RWPE2 (cell line): Measurements from ENCODE around the gene GNAT2.
"Not testable (repeated sequence)": the region's sequence is repeated elsewhere in the genome, so short reads cannot be mapped to it uniquely, and the experiment has no call there.

Experiments used
- ATAC-seq: fragments of 200-7000 bp; cut with Tn5 transposase; 3 replicates; pipeline ENCODE4 v1.9.1; 2021; ENCODE audit warnings: low read depth
- DNase-seq: peaks from one replicate; pipeline ENCODE4 v3.0.0-alpha.2; 2020; ENCODE audit warnings: low spot score
- H3K27ac ChIP-seq: fragments of 450-650 bp; 2 replicates; pipeline ENCODE4 v1.5.1; 2017; ENCODE audit warnings: mild to moderate bottlenecking; ENCODE audit not compliant: poor library complexity, severe bottlenecking
- H3K27me3 ChIP-seq: fragments of 250-450 bp; sonication (Bioruptor Pico); 2 replicates; pipeline ENCODE4 v1.5.1; 2021; ENCODE audit warnings: mild to moderate bottlenecking, moderate library complexity; ENCODE audit not compliant: insufficient read depth, poor library complexity, severe bottlenecking
- H3K36me3 ChIP-seq: fragments of 250-450 bp; sonication (Bioruptor Pico); 2 replicates; pipeline ENCODE4 v1.5.1; 2020; ENCODE audit warnings: low read depth, mild to moderate bottlenecking, moderate library complexity
- H3K4me1 ChIP-seq: fragments of 250-450 bp; sonication (Bioruptor Pico); 2 replicates; pipeline ENCODE4 v1.5.1; 2021; ENCODE audit warnings: mild to moderate bottlenecking, moderate library complexity; ENCODE audit not compliant: insufficient read depth, poor library complexity, severe bottlenecking
- H3K4me3 ChIP-seq: fragments of 250-450 bp; sonication (Bioruptor Pico); 2 replicates; pipeline ENCODE4 v1.5.1; 2021; ENCODE audit warnings: mild to moderate bottlenecking, moderate library complexity; ENCODE audit not compliant: severe bottlenecking
- H3K9me3 ChIP-seq: fragments of 250-450 bp; sonication (Bioruptor Pico); 2 replicates; pipeline ENCODE4 v1.5.1; 2021; ENCODE audit warnings: mild to moderate bottlenecking, moderate library complexity; ENCODE audit not compliant: severe bottlenecking
- TF ChIP-seq, protein P1 (sequence below): fragments of 450-650 bp; IDR thresholded peaks from one replicate; pipeline ENCODE4 v1.5.1; 2017; ENCODE audit warnings: mild to moderate bottlenecking, moderate library complexity; ENCODE audit not compliant: poor library complexity, severe bottlenecking

GNAT2 gene

DNA sequence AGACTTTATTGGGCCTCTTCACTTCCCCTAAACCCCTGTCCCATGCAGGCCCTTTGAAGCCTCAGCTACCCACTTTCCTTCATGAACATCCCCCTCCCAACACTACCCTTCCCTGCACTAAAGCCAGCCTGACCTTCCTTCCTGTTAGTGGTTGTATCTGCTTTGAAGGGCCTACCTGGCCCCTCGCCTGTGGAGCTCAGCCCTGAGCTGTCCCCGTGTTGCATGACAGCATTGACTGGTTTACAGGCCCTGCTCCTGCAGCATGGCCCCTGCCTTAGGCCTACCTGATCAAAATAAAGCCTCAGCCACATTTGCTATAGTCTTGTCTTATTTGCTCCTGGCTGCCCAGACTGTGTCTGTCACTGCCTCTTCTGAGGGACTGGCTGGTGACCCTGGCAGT lies 42.0 kb upstream of the GNAT2 start:
- no peak overlapping the region for H3K4me3 ChIP-seq
- TF ChIP-seq, protein P1, sequence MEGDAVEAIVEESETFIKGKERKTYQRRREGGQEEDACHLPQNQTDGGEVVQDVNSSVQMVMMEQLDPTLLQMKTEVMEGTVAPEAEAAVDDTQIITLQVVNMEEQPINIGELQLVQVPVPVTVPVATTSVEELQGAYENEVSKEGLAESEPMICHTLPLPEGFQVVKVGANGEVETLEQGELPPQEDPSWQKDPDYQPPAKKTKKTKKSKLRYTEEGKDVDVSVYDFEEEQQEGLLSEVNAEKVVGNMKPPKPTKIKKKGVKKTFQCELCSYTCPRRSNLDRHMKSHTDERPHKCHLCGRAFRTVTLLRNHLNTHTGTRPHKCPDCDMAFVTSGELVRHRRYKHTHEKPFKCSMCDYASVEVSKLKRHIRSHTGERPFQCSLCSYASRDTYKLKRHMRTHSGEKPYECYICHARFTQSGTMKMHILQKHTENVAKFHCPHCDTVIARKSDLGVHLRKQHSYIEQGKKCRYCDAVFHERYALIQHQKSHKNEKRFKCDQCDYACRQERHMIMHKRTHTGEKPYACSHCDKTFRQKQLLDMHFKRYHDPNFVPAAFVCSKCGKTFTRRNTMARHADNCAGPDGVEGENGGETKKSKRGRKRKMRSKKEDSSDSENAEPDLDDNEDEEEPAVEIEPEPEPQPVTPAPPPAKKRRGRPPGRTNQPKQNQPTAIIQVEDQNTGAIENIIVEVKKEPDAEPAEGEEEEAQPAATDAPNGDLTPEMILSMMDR = no peak
- no peaks in the 10 kb centered on the region for H3K9me3 ChIP-seq
- peaks cover 3% of the 10 kb centered on the region for H3K4me1 ChIP-seq
- DNase-seq (no peak), ATAC-seq (no peak)
- no peak overlapping the region for H3K27ac ChIP-seq
- no peaks in the 10 kb centered on the region for H3K27me3 ChIP-seq
- no peaks in the 10 kb centered on the region for H3K36me3 ChIP-seq

DNA sequence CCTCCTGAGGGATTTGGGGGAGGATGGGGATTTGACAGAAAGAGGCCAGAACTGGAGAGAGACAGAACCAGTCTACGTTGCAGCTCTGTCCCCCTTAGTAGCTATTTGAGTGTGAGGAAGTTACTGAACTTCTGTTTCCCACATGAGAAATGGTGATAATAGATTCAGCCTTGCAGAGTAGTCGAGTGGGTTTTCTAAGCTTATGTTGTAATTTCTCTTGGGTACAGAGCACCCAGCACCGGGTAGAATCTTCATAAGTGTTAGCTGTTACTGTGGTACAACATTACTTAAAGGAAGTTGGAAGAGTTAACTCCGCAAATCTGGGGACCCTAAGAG lies 41.2 kb upstream of the GNAT2 start:
- DNase-seq, H3K27me3 ChIP-seq, H3K36me3 ChIP-seq, ATAC-seq, H3K9me3 ChIP-seq, H3K4me1 ChIP-seq, H3K27ac ChIP-seq, H3K4me3 ChIP-seq: not testable (repeated sequence)

DNA sequence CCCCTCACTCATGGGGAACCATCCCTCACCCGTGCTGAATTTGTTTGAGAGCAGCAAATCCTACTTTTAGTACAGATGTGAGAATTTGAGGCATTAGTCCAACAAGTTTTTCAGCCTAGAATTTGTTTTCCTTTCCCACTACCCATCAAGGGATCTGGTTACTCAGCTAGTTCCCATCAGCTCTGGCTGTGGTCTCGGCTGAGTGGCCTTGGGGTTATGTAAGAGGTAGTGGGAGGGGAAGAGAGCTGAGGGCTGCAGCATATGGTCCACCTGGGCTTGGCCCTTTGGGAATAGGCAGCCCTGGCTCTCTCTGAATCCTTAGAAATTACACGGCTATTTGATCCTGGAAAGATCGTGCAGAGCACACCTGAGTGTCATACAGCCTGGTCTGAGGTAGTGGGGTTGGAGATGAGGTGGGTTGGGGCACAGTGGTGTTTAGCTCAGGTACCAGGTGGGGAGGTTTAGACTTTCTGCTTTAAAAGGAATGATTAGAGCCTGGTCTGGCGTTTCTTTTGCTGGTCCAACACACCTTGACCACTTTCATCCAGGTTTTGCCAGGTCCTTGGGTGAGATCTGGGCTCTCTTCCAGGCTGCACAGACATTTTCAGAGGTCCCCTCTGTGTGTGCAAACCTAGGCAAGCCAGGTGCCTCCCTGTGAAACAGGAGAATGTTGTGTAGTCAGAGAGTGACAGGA lies 40.7 kb upstream of the GNAT2 start:
- H3K4me1 ChIP-seq = peaks cover 8% of the 10 kb centered on the region
- no peaks in the 10 kb centered on the region for H3K9me3 ChIP-seq
- H3K27ac ChIP-seq = no peak overlapping the region
- DNase-seq (no peak), ATAC-seq (no peak)
- no peaks in the 10 kb centered on the region for H3K27me3 ChIP-seq
- H3K4me3 ChIP-seq = no peak overlapping the region
- H3K36me3 ChIP-seq = no peaks in the 10 kb centered on the region
- TF ChIP-seq, protein P1 = no peak

DNA sequence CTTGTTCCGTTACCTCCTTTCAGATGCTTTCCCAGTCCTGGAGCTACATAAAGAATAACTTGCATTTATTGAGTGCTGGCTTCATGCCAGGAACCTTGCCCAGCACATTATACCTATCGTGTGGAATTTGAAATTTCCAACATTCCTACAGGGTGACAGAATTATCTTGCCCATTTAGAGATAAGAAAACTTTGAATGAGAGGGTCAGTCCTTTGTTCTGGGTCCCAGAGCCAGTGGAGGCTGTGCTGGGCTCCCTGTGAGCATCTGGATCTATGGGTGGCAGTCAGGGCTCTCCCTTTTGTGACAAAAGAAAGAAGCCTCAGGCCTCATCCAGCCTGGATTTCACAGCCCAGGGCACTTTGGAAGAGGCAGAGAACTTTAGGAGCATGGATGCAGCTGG lies 39.7 kb upstream of the GNAT2 start:
- peaks cover 10% of the 10 kb centered on the region for H3K4me1 ChIP-seq
- no peak overlapping the region for H3K27ac ChIP-seq
- H3K36me3 ChIP-seq = no peaks in the 10 kb centered on the region
- H3K9me3 ChIP-seq = no peaks in the 10 kb centered on the region
- ATAC-seq (no peak), DNase-seq (no peak)
- no peaks in the 10 kb centered on the region for H3K27me3 ChIP-seq
- no peak overlapping the region for H3K4me3 ChIP-seq
- TF ChIP-seq, protein P1 = no peak

DNA sequence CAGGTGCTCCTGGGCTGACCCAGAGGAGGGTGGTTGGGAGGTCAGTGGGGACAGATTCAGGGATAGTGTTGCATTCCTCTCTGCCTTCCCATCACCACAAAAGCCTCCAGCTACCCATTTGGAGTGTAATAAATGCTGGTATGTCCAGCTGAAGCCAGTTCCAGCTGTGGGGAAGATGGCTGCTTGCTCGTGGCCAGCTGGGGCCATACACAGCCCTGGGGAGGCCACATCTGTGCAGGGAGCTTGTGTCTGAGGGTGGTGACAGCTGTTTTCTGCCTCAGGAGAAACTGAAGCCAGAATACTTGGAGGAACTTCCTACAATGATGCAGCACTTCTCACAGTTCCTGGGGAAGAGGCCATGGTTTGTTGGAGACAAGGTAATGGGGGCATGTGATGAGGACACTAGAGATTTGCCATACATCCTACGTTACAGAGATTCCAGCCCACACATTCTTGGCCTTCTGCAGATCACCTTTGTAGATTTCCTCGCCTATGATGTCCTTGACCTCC lies 39.2 kb upstream of the GNAT2 start:
- no peak overlapping the region for H3K4me3 ChIP-seq
- DNase-seq (no peak), ATAC-seq (no peak)
- H3K4me1 ChIP-seq = peaks cover 8% of the 10 kb centered on the region
- TF ChIP-seq, protein P1 = no peak
- H3K36me3 ChIP-seq = no peaks in the 10 kb centered on the region
- no peaks in the 10 kb centered on the region for H3K9me3 ChIP-seq
- no peak overlapping the region for H3K27ac ChIP-seq
- no peaks in the 10 kb centered on the region for H3K27me3 ChIP-seq
